H9 (cell line): ENCODE measurements around the gene PRPF40B. TPM values are rescaled to one million over a fixed set of nuclear protein-coding genes. Genes with fewer than 3 reads are reported as not detected.
A peak's percentile ranks its signal among the peaks of the same experiment; 100 is the strongest.

Source experiments
- DNase-seq: peaks from one replicate; pipeline ENCODE4 v3.0.0-alpha.2; 2017
- H2AFZ ChIP-seq: one replicate; pipeline ENCODE4 v1.6.1; 2013; ENCODE audit warnings: mild to moderate bottlenecking, low read length, control low read depth, moderate library complexity
- H2AK5ac ChIP-seq: 2 replicates; pipeline ENCODE4 v1.6.1; 2013; ENCODE audit warnings: low read length, control low read depth, mixed read lengths; ENCODE audit not compliant: insufficient read length
- H2BK120ac ChIP-seq: one replicate; pipeline ENCODE4 v1.6.1; 2013; ENCODE audit warnings: low read depth, mild to moderate bottlenecking, low read length, control low read depth, inconsistent platforms; ENCODE audit not compliant: poor library complexity, severe bottlenecking
- H2BK12ac ChIP-seq: 2 replicates; pipeline ENCODE4 v1.6.1; 2013; ENCODE audit warnings: low read length, control low read depth, mixed read lengths, low read depth; ENCODE audit not compliant: insufficient read length
- H2BK15ac ChIP-seq: 2 replicates; pipeline ENCODE4 v1.6.1; 2013; ENCODE audit warnings: low read depth, low read length, control low read depth
- H2BK20ac ChIP-seq: one replicate; pipeline ENCODE4 v1.6.1; 2013; ENCODE audit warnings: low read depth, mild to moderate bottlenecking, low read length, control low read depth, inconsistent platforms; ENCODE audit not compliant: poor library complexity, severe bottlenecking
- H2BK5ac ChIP-seq: 2 replicates; pipeline ENCODE4 v1.6.1; 2013; ENCODE audit warnings: low read length, control low read depth, mixed read lengths; ENCODE audit not compliant: insufficient read length
- H3K14ac ChIP-seq: 2 replicates; pipeline ENCODE4 v1.6.1; 2013; ENCODE audit warnings: low read length, control low read depth; ENCODE audit not compliant: insufficient read depth
- H3K18ac ChIP-seq: 2 replicates; pipeline ENCODE4 v1.6.1; 2013; ENCODE audit warnings: low read depth, mild to moderate bottlenecking, mixed read lengths, low read length, control low read depth; ENCODE audit not compliant: insufficient read length
- H3K23ac ChIP-seq: 2 replicates; pipeline ENCODE4 v1.6.1; 2013; ENCODE audit warnings: low read length, control low read depth, mixed read lengths, low read depth; ENCODE audit not compliant: insufficient read length
- H3K23me2 ChIP-seq: 2 replicates; pipeline ENCODE4 v1.6.1; 2013; ENCODE audit warnings: low read depth, mild to moderate bottlenecking, mixed read lengths, low read length, control low read depth; ENCODE audit not compliant: insufficient read length, poor library complexity, severe bottlenecking
- H3K27ac ChIP-seq: 2 replicates; pipeline ENCODE4 v1.5.1; 2013; ENCODE audit warnings: low read length, control low read depth, mixed read lengths, low read depth; ENCODE audit not compliant: insufficient read length
- H3K27me3 ChIP-seq: 2 replicates; pipeline ENCODE4 v1.6.1; 2013; ENCODE audit warnings: low read length, control low read depth, inconsistent platforms; ENCODE audit not compliant: insufficient read depth
- H3K4ac ChIP-seq: 2 replicates; pipeline ENCODE4 v1.6.1; 2013; ENCODE audit warnings: low read depth, mild to moderate bottlenecking, control low read depth, inconsistent platforms, low read length, moderate library complexity
- H3K4me1 ChIP-seq: 2 replicates; pipeline ENCODE4 v1.6.1; 2013; ENCODE audit warnings: low read length, control low read depth, inconsistent platforms; ENCODE audit not compliant: insufficient read depth
- H3K4me2 ChIP-seq: 2 replicates; pipeline ENCODE4 v1.6.1; 2013; ENCODE audit warnings: low read length, control low read depth, mixed read lengths; ENCODE audit not compliant: insufficient read length, insufficient read depth
- H3K56ac ChIP-seq: 2 replicates; pipeline ENCODE4 v1.6.1; 2013; ENCODE audit warnings: low read depth, mild to moderate bottlenecking, mixed read lengths, low read length, control low read depth; ENCODE audit not compliant: insufficient read length
- H3K79me1 ChIP-seq: 2 replicates; pipeline ENCODE4 v1.6.1; 2013; ENCODE audit warnings: low read depth, mild to moderate bottlenecking, moderate library complexity, low read length, control low read depth, inconsistent platforms; ENCODE audit not compliant: insufficient read depth, poor library complexity, severe bottlenecking
- H3K79me2 ChIP-seq: 2 replicates; pipeline ENCODE4 v1.6.1; 2013; ENCODE audit warnings: low read length, control low read depth, inconsistent platforms; ENCODE audit not compliant: insufficient read depth
- H3K9ac ChIP-seq: 2 replicates; pipeline ENCODE4 v1.6.1; 2013; ENCODE audit warnings: low read length, control low read depth, mixed read lengths; ENCODE audit not compliant: insufficient read length; ENCODE audit errors: extremely low read depth
- H3K9me3 ChIP-seq: one replicate; pipeline ENCODE4 v1.6.1; 2013; ENCODE audit warnings: low read depth, low read length, inconsistent platforms; ENCODE audit not compliant: control insufficient read depth
- H3T11ph ChIP-seq: one replicate; pipeline ENCODE4 v1.6.1; 2013; ENCODE audit warnings: mild to moderate bottlenecking, low read length, control low read depth, inconsistent platforms
- H4K20me1 ChIP-seq: one replicate; pipeline ENCODE4 v1.6.1; 2013; ENCODE audit not compliant: control insufficient read depth, insufficient read length, insufficient read depth
- H4K5ac ChIP-seq: 2 replicates; pipeline ENCODE4 v1.6.1; 2013; ENCODE audit warnings: low read depth, mild to moderate bottlenecking, mixed read lengths, low read length, control low read depth; ENCODE audit not compliant: insufficient read length
- H4K8ac ChIP-seq: replicated peaks from 2 replicates; pipeline ENCODE4 v1.6.1; 2013; ENCODE audit warnings: low read length, control low read depth, mixed read lengths, low read depth; ENCODE audit not compliant: insufficient read length
- H4K91ac ChIP-seq: 2 replicates; pipeline ENCODE4 v1.6.1; 2013; ENCODE audit warnings: low read depth, mild to moderate bottlenecking, moderate library complexity, mixed read lengths, low read length, control low read depth; ENCODE audit not compliant: insufficient read length
- H3K27ac Mint-ChIP-seq, 3 experiments: 2 replicates in 2 of 3; 3 replicates in 1 of 3; pipeline ENCODE4 v1.8.0; 2020 to 2021; ENCODE audit warnings: mixed read lengths in 3 of 3, mild to moderate bottlenecking in 1 of 3, moderate library complexity in 1 of 3
- H3K27me3 Mint-ChIP-seq: 2 replicates; pipeline ENCODE4 v1.8.0; 2021; ENCODE audit warnings: low read depth, mild to moderate bottlenecking, moderate library complexity, mixed read lengths
- H3K36me3 Mint-ChIP-seq, 3 experiments: 2 replicates in 2 of 3; 3 replicates in 1 of 3; pipeline ENCODE4 v1.8.0; 2020 to 2021; ENCODE audit warnings: low read depth in 3 of 3, mixed read lengths in 3 of 3; ENCODE audit not compliant: insufficient read depth in 1 of 3
- H3K4me1 Mint-ChIP-seq, 2 experiments: 2 replicates each; pipeline ENCODE4 v1.8.0; 2020; ENCODE audit warnings: mixed read lengths in 2 of 2
- H3K4me3 Mint-ChIP-seq, 2 experiments: 2 replicates in 1 of 2; 3 replicates in 1 of 2; pipeline ENCODE4 v1.8.0; 2020 to 2021; ENCODE audit warnings: mild to moderate bottlenecking in 2 of 2, mixed read lengths in 2 of 2, moderate library complexity in 1 of 2
- H3K9me3 Mint-ChIP-seq, 2 experiments: 2 replicates in 1 of 2; 3 replicates in 1 of 2; pipeline ENCODE4 v1.8.0; 2020; ENCODE audit warnings: mild to moderate bottlenecking in 2 of 2, mixed read lengths in 2 of 2, moderate library complexity in 1 of 2
- CTCF ChIP-seq: fragments of 200-600 bp; sonication (generic); conservative IDR thresholded peaks from 3 replicates; pipeline ENCODE4 v1.8.0; 2021; ENCODE audit warnings: antibody characterized with exemption, mild to moderate bottlenecking
- WGBS: extraction: QIAGEN DNeasy Blood & Tissue Kit; methylation state at CpG from one replicate; pipeline ENCODE4 v1.1.7; 2013; ENCODE audit warnings: missing lambda C conversion rate, low lambda C conversion rate, mixed read lengths; ENCODE audit not compliant: insufficient read length; ENCODE audit errors: extremely low coverage; 5-methylcytosine and 5-hydroxymethylcytosine counted together
- total RNA-seq: library from RNA; stranded (reverse); gene quantifications from 2 replicates; pipeline ENCODE4 v1.2.1, GENCODE V29; 2021

PRPF40B gene
- total RNA-seq, 1 experiment from 2014 or later = 19.0 TPM

- H2AK5ac ChIP-seq = no peak overlapping the region
- peaks cover 41 to 85% (median 77%) of the 10 kb centered on the region in 3 experiments for H3K36me3 Mint-ChIP-seq
Measured at GRCh38 chr12:49648712-49649003, 25.3 kb downstream of the PRPF40B start.

More at GRCh38 chr12:49648712-49649003, 25.3 kb downstream of the PRPF40B start:
- no peaks in the 10 kb centered on the region for H3K9me3 ChIP-seq
- no peak overlapping the region for H3K14ac ChIP-seq
- Mint-ChIP-seq H3K27ac (peak overlapping the region in 1 of 3 experiments; percentile 72; a peak in 1 of 7 replicates), H3K4me3 (no peak overlapping the region), H3K27me3 (no peaks in the 10 kb centered on the region), H3K4me1 (peaks cover 12 to 22% of the 10 kb centered on the region in 2 experiments), H3K9me3 (no peaks in the 10 kb centered on the region)
- H3K18ac ChIP-seq = no peak overlapping the region
- no peak overlapping the region for H4K91ac ChIP-seq
- no peak overlapping the region for H4K5ac ChIP-seq
- no peak overlapping the region for H3K56ac ChIP-seq
- H3K4me1 ChIP-seq = no peaks in the 10 kb centered on the region
- H3K27me3 ChIP-seq = no peaks in the 10 kb centered on the region
- no peak overlapping the region for H3K23ac ChIP-seq
- H2BK15ac ChIP-seq = no peak overlapping the region
- no peak overlapping the region for H3K9ac ChIP-seq
- H3K4ac ChIP-seq = no peak overlapping the region
- H2BK20ac ChIP-seq = no peak overlapping the region
- no peak overlapping the region for H3K27ac ChIP-seq
- no peak overlapping the region for H2BK5ac ChIP-seq
- no peaks in the 10 kb centered on the region for H4K20me1 ChIP-seq
- H2BK120ac ChIP-seq = no peak overlapping the region
- TF ChIP-seq CTCF = no peak
- DNase-seq = no peak
- no peak overlapping the region for H4K8ac ChIP-seq
- no peak overlapping the region for H2AFZ ChIP-seq
- no peaks in the 10 kb centered on the region for H3K79me2 ChIP-seq
- no peak overlapping the region for H2BK12ac ChIP-seq
- H3T11ph ChIP-seq = no peak overlapping the region
- no peaks in the 10 kb centered on the region for H3K23me2 ChIP-seq
- no peaks in the 10 kb centered on the region for H3K79me1 ChIP-seq
- H3K4me2 ChIP-seq = no peak overlapping the region
- WGBS = no CpG with 5 or more reads among the region's 3 CpGs
